Fibroblast of peridontal ligament (primary cell): Measurements from ENCODE around the gene ZNF92.
"Not testable (repeated sequence)": the region's sequence is repeated elsewhere in the genome, so short reads cannot be mapped to it uniquely, and the experiment has no call there.

Source experiments
- DNase-seq: peaks from one replicate; pipeline ENCODE4 v3.0.0-alpha.2; 2010; ENCODE audit errors: extremely low read depth

The ZNF92 gene

DNA sequence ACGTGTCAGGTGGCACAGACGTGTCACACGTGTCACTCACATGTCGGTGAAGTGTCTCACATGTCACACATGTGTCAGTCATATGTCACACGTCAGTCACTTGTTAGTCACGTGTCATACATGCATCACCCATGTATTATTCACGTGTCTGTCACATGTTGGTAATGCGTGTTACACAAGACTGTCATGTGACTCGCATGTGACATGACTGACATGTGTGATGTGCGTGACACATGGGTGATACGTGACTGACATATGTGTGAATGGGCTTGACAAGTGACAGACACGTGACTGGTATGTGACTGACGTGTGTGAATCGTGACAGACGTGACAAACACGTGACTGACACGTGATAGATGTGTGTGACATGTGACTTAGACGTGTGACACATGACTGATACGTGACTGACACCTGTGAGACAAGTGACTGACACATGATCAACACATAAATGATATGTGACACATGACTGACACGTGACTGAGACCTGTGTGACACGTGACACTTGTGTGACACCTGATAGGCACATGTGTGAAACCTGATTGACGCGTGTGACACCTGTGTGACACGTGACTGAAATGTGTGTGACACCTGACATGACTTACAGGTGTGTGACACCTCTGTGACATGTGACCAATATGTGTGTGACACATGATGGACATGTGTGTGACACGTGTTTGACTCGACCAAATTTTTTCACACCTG, 56.1 kb downstream of the ZNF92 start:
- DNase-seq = no peak

DNA sequence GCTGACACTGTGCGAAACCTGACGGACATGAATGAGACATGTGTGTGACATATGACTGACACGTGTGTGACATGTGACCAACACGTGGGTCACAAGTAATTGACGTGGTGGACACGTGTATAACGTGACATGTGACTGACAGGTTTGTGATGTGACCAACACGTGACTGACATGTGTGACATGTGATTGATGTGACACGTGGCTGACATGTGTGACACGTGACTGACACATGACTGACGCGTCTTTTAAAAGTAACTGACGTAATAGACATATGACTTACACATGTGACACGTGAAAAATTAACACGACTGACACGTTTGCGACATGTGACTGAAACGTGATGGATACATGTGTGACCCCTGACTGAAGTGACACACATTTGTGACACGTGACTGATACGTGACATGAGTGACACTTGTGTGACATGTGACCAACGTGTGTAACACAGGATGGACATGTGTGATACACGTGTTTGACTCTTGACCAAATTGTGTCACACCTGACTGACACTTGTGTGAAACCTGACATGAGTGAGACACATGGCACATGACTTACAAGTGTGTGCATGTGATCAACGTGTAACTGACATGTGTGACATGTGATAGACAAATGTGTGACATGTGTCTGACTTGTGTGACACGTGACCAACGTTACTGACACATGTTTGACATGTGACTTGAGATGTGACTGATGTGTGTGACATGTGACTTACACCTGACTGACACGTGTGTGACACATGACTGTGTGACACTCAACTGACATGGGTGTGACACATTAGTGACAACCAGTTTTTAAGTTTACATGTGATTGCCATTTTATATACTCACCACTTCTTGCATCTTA, 56.9 kb downstream of the ZNF92 start:
- DNase-seq = no peak

DNA sequence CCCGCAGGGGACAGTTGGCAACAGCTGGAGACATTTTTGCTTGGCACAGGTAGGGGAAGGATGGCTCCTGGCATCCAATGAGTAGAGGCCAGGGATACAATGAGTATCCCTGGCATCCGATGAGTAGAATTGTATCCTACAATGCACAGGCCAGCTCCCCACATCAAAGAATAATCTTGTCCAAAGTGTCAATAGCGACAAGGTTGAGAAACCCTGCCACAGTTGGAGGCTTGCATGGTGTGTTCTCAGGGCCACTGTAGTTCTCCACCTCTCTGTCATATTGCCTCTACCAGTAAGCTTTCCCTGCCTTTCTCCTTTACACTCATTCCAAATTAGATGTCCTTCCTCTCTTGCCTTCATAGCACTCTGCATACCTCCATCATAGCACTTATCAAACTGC, 60.7 kb downstream of the ZNF92 start:
- no peak for DNase-seq

DNA sequence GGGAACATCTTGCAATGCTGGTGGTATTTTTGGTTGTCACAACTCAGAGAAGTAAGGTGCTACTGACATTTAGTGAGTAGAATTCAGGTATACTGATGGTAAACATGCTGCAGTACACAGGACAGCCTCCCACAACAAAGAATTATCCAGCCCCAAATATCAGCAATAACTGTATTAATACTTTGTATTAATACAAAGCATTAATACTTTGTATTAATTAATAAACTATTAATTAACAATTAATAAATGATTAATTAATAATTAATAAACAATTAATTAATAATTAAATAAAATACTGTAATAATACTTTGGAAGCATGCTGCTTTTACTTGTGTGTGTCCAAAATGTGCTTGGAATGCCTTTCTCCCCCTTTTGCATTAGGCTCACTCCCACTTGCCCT, 62.5 kb downstream of the ZNF92 start:
- DNase-seq = no peak

DNA sequence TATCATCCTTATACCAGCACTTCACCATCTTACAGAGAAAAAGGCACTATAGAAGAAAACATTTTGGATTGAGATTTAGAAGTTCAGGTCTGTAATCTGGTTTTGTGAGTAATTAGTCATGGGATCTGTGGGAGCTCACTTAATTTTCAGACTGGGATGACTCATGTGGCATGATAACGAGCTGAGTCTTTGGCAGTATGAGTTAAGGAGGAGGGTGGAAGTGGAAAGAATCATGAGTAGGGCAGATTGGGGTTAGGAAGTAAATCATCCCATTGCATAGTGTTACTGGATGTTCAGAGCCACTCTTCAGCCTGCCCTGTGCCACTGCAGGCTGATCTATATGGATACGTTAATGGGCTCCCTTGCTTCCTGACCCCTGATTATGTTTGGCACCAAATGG, 64.9 kb downstream of the ZNF92 start:
- DNase-seq = peak; percentile 61

GRCh38 chr7:65441010-65441409, 67.4 kb downstream of the ZNF92 start:
- DNase-seq = no peak

- DNase-seq = no peak
Observed at GRCh38 chr7:65444205-65444842, 70.7 kb downstream of the ZNF92 start.

DNA sequence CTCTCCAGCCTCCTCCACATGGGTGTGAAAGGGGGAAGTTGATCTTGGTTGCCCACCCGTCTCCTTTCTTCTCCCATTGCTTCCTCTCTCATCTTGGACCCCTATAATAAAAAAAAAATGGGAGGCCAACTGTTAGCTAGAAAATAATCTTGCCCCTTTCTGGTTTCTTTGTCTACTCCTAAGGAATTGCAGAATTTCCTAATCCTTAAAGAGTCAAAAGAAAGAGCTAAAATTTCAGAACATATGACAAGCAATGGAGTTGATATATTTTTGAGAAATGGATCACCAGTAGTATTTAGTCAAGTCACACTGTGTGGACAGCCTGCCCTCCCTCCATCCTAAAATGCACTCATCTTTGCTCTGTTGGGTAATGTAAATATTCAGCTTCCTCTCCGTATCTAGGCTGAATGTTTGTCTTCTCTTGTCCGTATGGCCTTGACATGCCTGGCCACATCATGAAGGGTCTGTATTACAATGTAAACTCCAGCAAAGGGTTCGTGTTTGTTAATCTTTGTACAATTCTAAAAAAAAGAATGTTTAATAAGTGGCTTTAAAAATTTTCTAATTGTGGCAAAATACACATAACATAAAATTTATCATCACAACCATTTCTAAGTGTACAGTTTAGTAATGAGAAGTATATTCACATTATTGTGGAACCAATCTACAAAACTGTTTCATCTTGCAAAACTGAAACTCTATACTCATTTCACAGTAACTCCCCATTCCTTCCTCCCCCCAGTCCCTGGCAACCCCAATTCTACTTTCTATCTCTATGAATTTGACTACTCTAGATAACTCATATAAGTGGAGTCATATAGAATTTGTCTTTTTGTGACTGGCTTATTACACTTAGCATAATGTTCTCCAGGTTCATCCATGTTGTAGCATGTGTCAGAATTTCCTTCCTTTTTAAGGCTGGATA, 71.5 kb downstream of the ZNF92 start:
- no peak for DNase-seq

- not testable (repeated sequence) for DNase-seq
Observed at GRCh38 chr7:65447041-65447440, 73.4 kb downstream of the ZNF92 start.

GRCh38 chr7:65448816-65449504, 75.3 kb downstream of the ZNF92 start:
- DNase-seq = peak; percentile 11

GRCh38 chr7:65449505-65449852, 75.8 kb downstream of the ZNF92 start:
- no peak for DNase-seq
